H1 (cell line): ENCODE results near the gene CRTC1.

Source experiments
- BACH1 ChIP-seq: IDR thresholded peaks from 2 replicates; pipeline ENCODE4 v1.6.1; 2012; ENCODE audit warnings: low read length, improper control_type of control experiment
- CBX8 ChIP-seq: fragments of 300-800, 300-1000 bp; sonication (generic); IDR thresholded peaks from 2 replicates; pipeline ENCODE4 v1.7.1; 2016; ENCODE audit warnings: low read depth, low read length, borderline replicate concordance
- CEBPB ChIP-seq: IDR thresholded peaks from 2 replicates; pipeline ENCODE4 v1.6.1; 2012; ENCODE audit warnings: low read depth, low read length
- CTCF ChIP-seq, 3 experiments: IDR thresholded peaks; 1 replicate in 2 of 3; 2 replicates in 1 of 3; pipeline versions ENCODE4 v1.5.1 to v1.6.1; 2011; ENCODE audit warnings: low read length in 3 of 3, mild to moderate bottlenecking in 3 of 3, inconsistent platforms in 2 of 3, low read depth in 1 of 3, moderate library complexity in 1 of 3; ENCODE audit not compliant: insufficient read depth in 1 of 3; ENCODE audit errors: control extremely low read depth in 1 of 3
- EZH2 ChIP-seq: fragments of 200-600 bp; sonication (generic); IDR thresholded peaks from 2 replicates; pipeline ENCODE4 v1.7.1; 2012; ENCODE audit warnings: low read depth, mild to moderate bottlenecking, moderate library complexity, low read length, inconsistent platforms; ENCODE audit not compliant: severe bottlenecking
- GABPA ChIP-seq: IDR thresholded peaks from 2 replicates; pipeline ENCODE4 v1.6.1; 2011; ENCODE audit warnings: mild to moderate bottlenecking, low read length, moderate library complexity, borderline replicate concordance; ENCODE audit not compliant: insufficient read depth
- POLR2AphosphoS5 ChIP-seq: IDR thresholded peaks from 2 replicates; pipeline ENCODE4 v1.6.1; 2011; ENCODE audit warnings: low read depth, low read length
- RAD21 ChIP-seq, 2 experiments: IDR thresholded peaks in 1 of 2; conservative IDR thresholded peaks in 1 of 2; 2 replicates each; pipeline ENCODE4 v1.6.1; 2011; ENCODE audit warnings: low read depth in 2 of 2, low read length in 2 of 2, improper control_type of control experiment in 1 of 2, inconsistent platforms in 1 of 2, mild to moderate bottlenecking in 1 of 2, moderate library complexity in 1 of 2
- SIN3A ChIP-seq, 2 experiments: IDR thresholded peaks in 1 of 2; conservative IDR thresholded peaks in 1 of 2; 2 replicates each; pipeline ENCODE4 v1.6.1; 2011 to 2012; ENCODE audit warnings: low read length in 2 of 2, improper control_type of control experiment in 1 of 2, low read depth in 1 of 2, mild to moderate bottlenecking in 1 of 2
- SRF ChIP-seq: IDR thresholded peaks from 2 replicates; pipeline ENCODE4 v1.6.1; 2011; ENCODE audit warnings: mild to moderate bottlenecking, low read depth, low read length, moderate library complexity
- ZNF274 ChIP-seq: IDR thresholded peaks from 2 replicates; pipeline ENCODE4 v1.7.0; 2012; ENCODE audit warnings: low read length, borderline replicate concordance; ENCODE audit errors: extremely low read depth

- no peak for TF ChIP-seq RAD21 (IDR thresholded peaks at IDR 0.05 in 1 of 2, conservative IDR thresholded peaks at IDR 0.05 in 1 of 2; ENCODE audit: low read depth in 2 of 2, low read length in 2 of 2)
- TF ChIP-seq CBX8, result no peak
- TF ChIP-seq SRF, result no peak
- no peak for TF ChIP-seq POLR2AphosphoS5
- no peak for TF ChIP-seq CTCF (IDR thresholded peaks at IDR 0.05; ENCODE audit: control extremely low read depth in 1 of 3, insufficient read depth in 1 of 3, low read depth in 1 of 3, low read length in 3 of 3)
- TF ChIP-seq SIN3A (conservative IDR thresholded peaks at IDR 0.05 in 1 of 2, IDR thresholded peaks at IDR 0.05 in 1 of 2; ENCODE audit: low read depth in 1 of 2, low read length in 2 of 2), result no peak
- no peak for TF ChIP-seq CEBPB
- TF ChIP-seq GABPA, result no peak
- no peak for TF ChIP-seq EZH2
- TF ChIP-seq ZNF274, result no peak
- no peak for TF ChIP-seq BACH1
Measured at GRCh38 chr19:18763674-18764590, 80.5 kb downstream of the CRTC1 start.
